C4-2B (cell line): Measurements from ENCODE around the gene B4GAT1.
A peak's percentile ranks its signal among the peaks of the same experiment; 100 is the strongest.
"Not testable (repeated sequence)": the region's sequence is repeated elsewhere in the genome, so short reads cannot be mapped to it uniquely, and the experiment has no call there.

Experiments
- H3K27ac ChIP-seq: fragments of 450-650 bp; 2 replicates; pipeline ENCODE4 v1.5.1; 2017
- CTCF ChIP-seq: fragments of 450-650 bp; conservative IDR thresholded peaks from 2 replicates; pipeline ENCODE4 v1.5.1; 2017; ENCODE audit warnings: mild to moderate bottlenecking
- ZFX ChIP-seq: fragments of 450-650 bp; IDR thresholded peaks from 2 replicates; pipeline ENCODE4 v1.6.1; 2017

The B4GAT1 gene

GRCh38 chr11:66347425-66348276 is at the start of gene B4GAT1:
TSS of gene B4GAT1 (minus strand) at chr11:66347629. CDS start at chr11:66347545, 84 bp downstream.
- H3K27ac ChIP-seq: peak within 1 kb of the TSS; percentile 81
- TF ChIP-seq ZFX (no peak), CTCF (no peak)

- TF ChIP-seq CTCF (no peak), ZFX (no peak)
- no peak overlapping the region for H3K27ac ChIP-seq
Observed at GRCh38 chr11:66393954-66394353, 46.5 kb upstream of the B4GAT1 start.

GRCh38 chr11:66391322-66391721 is 43.9 kb upstream of the B4GAT1 start:
- no peak overlapping the region for H3K27ac ChIP-seq
- TF ChIP-seq CTCF (no peak), ZFX (no peak)

- TF ChIP-seq CTCF (peak; percentile 86), ZFX (no peak)
- H3K27ac ChIP-seq: no peak overlapping the region
Observed at GRCh38 chr11:66388780-66389386, 41.5 kb upstream of the B4GAT1 start.

GRCh38 chr11:66386171-66387069 is 39.0 kb upstream of the B4GAT1 start:
- H3K27ac ChIP-seq: no peak overlapping the region
- TF ChIP-seq ZFX (no peak), CTCF (peak; percentile 97)

GRCh38 chr11:66384316-66384715 is 36.9 kb upstream of the B4GAT1 start:
- H3K27ac ChIP-seq: not testable (repeated sequence)

GRCh38 chr11:66380264-66380663 is 32.8 kb upstream of the B4GAT1 start:
- H3K27ac ChIP-seq: not testable (repeated sequence)

- peak overlapping the region; percentile 28; the same call in 1 of the 2 replicates for H3K27ac ChIP-seq
Observed at GRCh38 chr11:66373690-66374287, 26.4 kb upstream of the B4GAT1 start.
